Esophagus squamous epithelium (tissue), 5 donors: ENCODE results near the gene ZNF175. TPM values are rescaled to one million over a fixed set of nuclear protein-coding genes. Genes with fewer than 3 reads are reported as not detected.

ENCODE experiments used
- DNase-seq: peaks from one replicate; lab custom pipeline; 2025; lab: John Stamatoyannopoulos, UW
- H3K27ac ChIP-seq, 4 donors: fragments of 200-600 bp; sonication (generic); one replicate each; pipeline ENCODE4 v1.5.1; 2016 to 2019; ENCODE audit warnings: mild to moderate bottlenecking in 1 of 4
- H3K27me3 ChIP-seq, 4 donors: fragments of 200-600 bp; sonication (generic); 1 replicate in 3 of 4; 2 replicates in 1 of 4; pipeline versions ENCODE4 v1.5.1 to v1.6.0; 2017 to 2021; ENCODE audit warnings: antibody characterized with exemption in 1 of 4
- H3K36me3 ChIP-seq, 3 donors: fragments of 200-600 bp; sonication (generic); one replicate each; pipeline ENCODE4 v1.5.1; 2016 to 2019
- H3K4me1 ChIP-seq, 3 donors: fragments of 200-600 bp; sonication (generic); one replicate each; pipeline ENCODE4 v1.5.1; 2017 to 2019
- H3K4me3 ChIP-seq, 4 donors: fragments of 200-600 bp; sonication (generic); 1 replicate in 3 of 4; 2 replicates in 1 of 4; pipeline ENCODE4 v1.5.1; 2016 to 2019; ENCODE audit warnings: mild to moderate bottlenecking in 2 of 4, moderate library complexity in 1 of 4
- H3K9me3 ChIP-seq, 3 donors: fragments of 200-600 bp; sonication (generic); one replicate each; pipeline ENCODE4 v1.5.1; 2016 to 2019
- POLR2A ChIP-seq, 4 donors: fragments of 450-650 bp; IDR thresholded peaks; one replicate each; pipeline ENCODE4 v1.6.1; 2017; ENCODE audit warnings: antibody characterized with exemption in 4 of 4, mild to moderate bottlenecking in 4 of 4, moderate library complexity in 3 of 4
- WGBS, 2 donors: methylation state at CpG; one replicate each; pipeline ENCODE4 v1.1.5; 2018; 5-methylcytosine and 5-hydroxymethylcytosine counted together
- intact Hi-C: fragments of 100-400 bp; cut with DNase I; formaldehyde crosslinking; loops from one replicate; pipeline ENCODE4 v1.15.0; 2022
- total RNA-seq, 4 donors: library from RNA; depleted of rRNA; stranded (reverse); fragments of >200 nt; gene quantifications; one replicate each; pipeline ENCODE4 v1.1.0, GENCODE V29; 2016
- TF ChIP-seq, protein P1 (sequence below), 6 experiments: fragments of 450-650 bp in 4 of 6; fragments of 200-600 bp in 2 of 6; sonication (generic) in 2 of 6; IDR thresholded peaks; one replicate each; pipeline ENCODE4 v1.5.1; 2016 to 2019; ENCODE audit warnings: antibody characterized with exemption in 6 of 6, mild to moderate bottlenecking in 4 of 6, moderate library complexity in 4 of 6
- donor health status: DM: yes; HTN: yes; CAD: no.

Gene ZNF175
- total RNA-seq, 4 donors from 2014 or later, result 2.5 to 5.7 (median 2.9) TPM

DNA sequence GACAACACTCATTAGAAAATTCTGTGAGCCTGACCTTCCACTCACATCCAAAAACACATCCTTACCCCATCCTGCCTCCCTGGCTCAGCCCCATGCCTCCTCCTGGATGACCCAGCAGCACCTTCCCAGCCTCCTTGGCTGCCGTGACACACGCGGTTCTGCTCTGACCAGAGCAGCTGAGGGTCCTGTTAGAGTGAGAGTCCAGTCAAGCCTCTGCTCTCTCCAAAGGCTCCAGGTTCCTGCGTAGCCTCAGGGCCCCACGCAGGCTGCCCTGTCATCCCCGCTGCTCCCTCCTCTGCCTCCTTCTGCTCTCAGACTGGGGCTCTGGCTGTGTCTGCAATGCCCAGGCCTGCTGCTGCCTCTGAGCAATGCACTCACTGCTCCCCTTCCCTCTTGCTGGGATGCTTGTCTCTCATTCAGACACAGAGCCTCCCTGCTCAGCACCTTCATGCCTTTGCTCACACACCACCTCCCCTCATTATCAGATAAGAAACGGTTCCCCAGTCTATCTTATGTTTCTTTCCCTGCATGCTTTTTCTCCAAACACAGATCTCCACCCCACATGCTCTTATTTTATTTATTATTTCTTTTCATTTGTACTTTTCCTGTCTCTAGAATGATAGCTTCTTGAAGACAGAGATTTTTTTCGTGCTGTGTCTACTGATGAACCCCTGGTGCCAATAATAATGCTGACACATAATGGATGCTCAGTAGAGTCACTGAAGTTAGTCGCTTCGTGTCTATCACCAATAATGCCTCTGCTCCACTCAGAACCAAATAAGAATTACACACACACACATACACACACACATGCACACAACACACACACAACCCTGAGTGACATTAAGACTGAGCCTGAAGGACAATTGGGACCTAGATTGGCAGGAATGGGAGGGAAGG lies 29.4 kb upstream of the ZNF175 start:
- WGBS, 2 donors, result 55 to 62% methylated on average over 9 to 10 of the region's 10 CpGs
- intact Hi-C loops, result no loop called here
- no peak overlapping the region for H3K4me3 ChIP-seq
- TF ChIP-seq, protein P1, sequence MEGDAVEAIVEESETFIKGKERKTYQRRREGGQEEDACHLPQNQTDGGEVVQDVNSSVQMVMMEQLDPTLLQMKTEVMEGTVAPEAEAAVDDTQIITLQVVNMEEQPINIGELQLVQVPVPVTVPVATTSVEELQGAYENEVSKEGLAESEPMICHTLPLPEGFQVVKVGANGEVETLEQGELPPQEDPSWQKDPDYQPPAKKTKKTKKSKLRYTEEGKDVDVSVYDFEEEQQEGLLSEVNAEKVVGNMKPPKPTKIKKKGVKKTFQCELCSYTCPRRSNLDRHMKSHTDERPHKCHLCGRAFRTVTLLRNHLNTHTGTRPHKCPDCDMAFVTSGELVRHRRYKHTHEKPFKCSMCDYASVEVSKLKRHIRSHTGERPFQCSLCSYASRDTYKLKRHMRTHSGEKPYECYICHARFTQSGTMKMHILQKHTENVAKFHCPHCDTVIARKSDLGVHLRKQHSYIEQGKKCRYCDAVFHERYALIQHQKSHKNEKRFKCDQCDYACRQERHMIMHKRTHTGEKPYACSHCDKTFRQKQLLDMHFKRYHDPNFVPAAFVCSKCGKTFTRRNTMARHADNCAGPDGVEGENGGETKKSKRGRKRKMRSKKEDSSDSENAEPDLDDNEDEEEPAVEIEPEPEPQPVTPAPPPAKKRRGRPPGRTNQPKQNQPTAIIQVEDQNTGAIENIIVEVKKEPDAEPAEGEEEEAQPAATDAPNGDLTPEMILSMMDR (IDR thresholded peaks at IDR 0.05), result no peak
- no peak for TF ChIP-seq POLR2A (IDR thresholded peaks at IDR 0.05)
- no peaks in the 10 kb centered on the region for H3K4me1 ChIP-seq
- no peaks in the 10 kb centered on the region for H3K36me3 ChIP-seq
- no peaks in the 10 kb centered on the region for H3K9me3 ChIP-seq
- H3K27ac ChIP-seq, result no peak overlapping the region
- H3K27me3 ChIP-seq, result peaks cover 0 to 52% (median 0%) of the 10 kb centered on the region in 4 donors
- DNase-seq, result no peak

DNA sequence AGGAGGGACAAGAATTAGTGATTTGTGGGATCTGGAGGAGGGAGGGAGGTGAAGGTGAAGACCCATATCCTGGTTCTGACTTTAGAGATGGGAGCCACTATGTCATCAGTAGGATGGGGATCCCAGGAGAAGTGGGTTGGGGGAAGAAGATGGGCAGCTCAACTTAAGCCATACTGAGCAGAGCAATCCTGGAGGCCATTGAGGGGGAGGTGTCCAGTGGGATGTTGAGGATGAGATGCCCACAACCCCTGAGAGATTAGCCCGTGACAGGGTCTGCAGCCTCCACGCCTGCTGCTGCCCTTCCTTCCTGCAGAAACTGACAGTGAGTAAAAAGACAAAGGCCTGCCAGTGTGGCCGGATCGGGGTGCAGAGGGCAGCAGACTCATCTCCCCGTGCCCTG lies 28.4 kb upstream of the ZNF175 start:
- 71% methylated on average over 5 of the region's 5 CpGs for WGBS, 2 donors

DNA sequence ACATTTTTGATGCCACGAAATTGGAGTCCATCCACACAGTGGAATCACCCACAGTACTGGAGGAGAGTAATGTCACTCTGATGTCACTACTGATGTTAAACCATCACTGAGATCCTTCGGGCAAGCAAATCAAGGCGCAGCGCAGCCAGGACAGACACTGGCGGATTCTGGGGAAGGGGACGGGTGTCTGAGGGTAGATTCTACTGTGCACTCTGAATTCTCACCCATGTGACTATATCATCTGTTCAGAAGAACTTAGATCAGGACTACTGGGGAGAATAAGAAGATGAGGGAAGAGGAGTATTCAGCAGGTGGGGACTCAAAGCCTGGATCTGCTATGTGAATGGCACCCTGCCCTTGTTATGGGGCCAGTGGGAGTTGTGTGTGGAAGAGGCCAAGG lies 27.0 kb upstream of the ZNF175 start:
- Histone ChIP-seq H3K36me3 (no peaks in the 10 kb centered on the region), H3K4me3 (no peak overlapping the region), H3K9me3 (no peaks in the 10 kb centered on the region), H3K27ac (no peak overlapping the region), H3K4me1 (no peaks in the 10 kb centered on the region), H3K27me3 (peaks cover 0 to 41% (median 0%) of the 10 kb centered on the region in 4 donors)
- DNase-seq, result no peak
- 74 to 85% methylated on average over 6 of the region's 6 CpGs for WGBS, 2 donors
- TF ChIP-seq POLR2A (IDR thresholded peaks at IDR 0.05), result no peak
- TF ChIP-seq, protein P1 (IDR thresholded peaks at IDR 0.05), result no peak
- intact Hi-C loops, result no loop called here

More for the DNA sequence above, 28.4 kb upstream of the ZNF175 start:
- Histone ChIP-seq H3K9me3 (no peaks in the 10 kb centered on the region), H3K4me3 (no peak overlapping the region), H3K4me1 (no peaks in the 10 kb centered on the region), H3K27ac (no peak overlapping the region), H3K36me3 (no peaks in the 10 kb centered on the region), H3K27me3 (peaks cover 0 to 42% (median 0%) of the 10 kb centered on the region in 4 donors)
- TF ChIP-seq, protein P1 (IDR thresholded peaks at IDR 0.05), result no peak
- TF ChIP-seq POLR2A (IDR thresholded peaks at IDR 0.05), result no peak
- intact Hi-C loops, result no loop called here
- DNase-seq, result no peak

DNA sequence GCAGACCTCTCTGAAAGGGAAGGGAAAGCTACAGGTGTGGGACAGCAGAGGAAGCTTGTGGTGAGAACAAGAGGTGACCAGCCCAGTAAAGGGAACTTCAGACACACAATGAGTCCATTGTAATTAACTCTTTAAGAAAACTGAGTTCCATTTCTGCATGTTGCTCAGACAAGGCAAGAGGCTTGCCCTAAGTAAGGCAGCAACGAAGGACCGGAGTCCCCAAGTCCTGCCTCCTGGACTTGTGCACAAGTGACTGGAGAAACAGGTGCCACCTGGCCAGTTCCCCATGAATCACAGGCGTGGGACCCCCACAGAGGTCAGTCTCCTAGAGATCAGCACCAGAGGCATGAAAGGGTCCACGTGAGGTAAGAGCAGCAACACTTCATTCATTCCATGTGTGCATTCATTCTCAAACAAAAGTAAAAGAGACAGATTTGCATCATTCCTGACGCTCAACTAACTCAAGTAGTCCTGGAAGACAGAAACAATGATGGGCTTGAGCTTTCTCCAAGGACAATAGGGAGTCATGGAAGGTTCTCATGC lies 24.9 kb upstream of the ZNF175 start:
- intact Hi-C loops, result no loop called here
- H3K9me3 ChIP-seq, result no peaks in the 10 kb centered on the region
- TF ChIP-seq POLR2A (IDR thresholded peaks at IDR 0.05), result no peak
- TF ChIP-seq, protein P1 (IDR thresholded peaks at IDR 0.05), result no peak
- 50 to 57% methylated on average over 4 to 5 of the region's 5 CpGs for WGBS, 2 donors
- no peak overlapping the region for H3K4me3 ChIP-seq
- DNase-seq, result no peak
- H3K4me1 ChIP-seq, result no peaks in the 10 kb centered on the region
- H3K27ac ChIP-seq, result no peak overlapping the region
- H3K27me3 ChIP-seq, result peaks cover 0 to 60% (median 0%) of the 10 kb centered on the region in 4 donors
- no peaks in the 10 kb centered on the region for H3K36me3 ChIP-seq
